Keratinocyte (primary cell): ENCODE results near the gene SCO1. TPM values are rescaled to one million over a fixed set of nuclear protein-coding genes. Genes with fewer than 3 reads are reported as not detected.

Experiments used
- DNase-seq: peaks from one replicate; pipeline ENCODE4 v3.0.0-alpha.2; 2011; ENCODE audit warnings: low read depth, missing footprints, low spot score
- FAIRE-seq: peaks from 2 replicates; lab custom pipeline; 2011; peaks lifted over from hg19 to GRCh38; lab: Jason Lieb, UNC
- H2AFZ ChIP-seq: 2 replicates; pipeline ENCODE4 v1.6.0; 2012; ENCODE audit warnings: low read length, control low read depth, inconsistent platforms; ENCODE audit not compliant: control insufficient read depth
- H3K27ac ChIP-seq: 2 replicates; pipeline ENCODE4 v1.5.1; 2011; ENCODE audit warnings: low read length; ENCODE audit not compliant: control insufficient read depth, insufficient read depth
- H3K27me3 ChIP-seq: 3 replicates; pipeline ENCODE4 v1.6.0; 2011; ENCODE audit warnings: low read length; ENCODE audit not compliant: control insufficient read depth, insufficient read depth; ENCODE audit errors: extremely low read depth
- H3K36me3 ChIP-seq, 2 experiments: 2 replicates in 1 of 2; 3 replicates in 1 of 2; pipeline ENCODE4 v1.5.1; 2011; ENCODE audit warnings: low read length in 2 of 2, mild to moderate bottlenecking in 1 of 2; ENCODE audit not compliant: control insufficient read depth in 2 of 2, insufficient read depth in 2 of 2; ENCODE audit errors: extremely low read depth in 1 of 2
- H3K4me1 ChIP-seq: 3 replicates; pipeline ENCODE4 v1.5.1; 2011; ENCODE audit warnings: low read length; ENCODE audit not compliant: control insufficient read depth, insufficient read depth; ENCODE audit errors: extremely low read depth
- H3K4me2 ChIP-seq: 3 replicates; pipeline ENCODE4 v1.6.0; 2011; ENCODE audit warnings: low read depth, low read length; ENCODE audit not compliant: control insufficient read depth, insufficient read depth; ENCODE audit errors: extremely low read depth
- H3K4me3 ChIP-seq, 3 experiments: fragments of 200-600 bp in 1 of 3; sonication (generic) in 1 of 3; 2 replicates in 2 of 3; 3 replicates in 1 of 3; pipeline ENCODE4 v1.5.1; 2011 to 2016; ENCODE audit warnings: low read length in 3 of 3, mild to moderate bottlenecking in 3 of 3, control low read depth in 2 of 3, inconsistent platforms in 1 of 3, low read depth in 1 of 3, mixed read lengths in 1 of 3, mixed run types in 1 of 3, moderate library complexity in 1 of 3; ENCODE audit not compliant: control insufficient read depth in 2 of 3, insufficient read depth in 2 of 3; ENCODE audit errors: extremely low read depth in 1 of 3
- H3K79me2 ChIP-seq: 2 replicates; pipeline ENCODE4 v1.6.0; 2012; ENCODE audit warnings: low read length; ENCODE audit not compliant: control insufficient read depth, insufficient read depth
- H3K9ac ChIP-seq: 3 replicates; pipeline ENCODE4 v1.6.0; 2011; ENCODE audit warnings: low read length; ENCODE audit not compliant: control insufficient read depth, insufficient read depth; ENCODE audit errors: extremely low read depth
- H3K9me1 ChIP-seq: 3 replicates; pipeline ENCODE4 v1.6.0; 2011; ENCODE audit warnings: low read length; ENCODE audit not compliant: control insufficient read depth, insufficient read depth; ENCODE audit errors: extremely low read depth
- H3K9me3 ChIP-seq: 2 replicates; pipeline ENCODE4 v1.5.1; 2012; ENCODE audit warnings: low read depth, low read length; ENCODE audit not compliant: control insufficient read depth
- H4K20me1 ChIP-seq: 3 replicates; pipeline ENCODE4 v1.6.0; 2011; ENCODE audit warnings: low read length; ENCODE audit not compliant: control insufficient read depth, insufficient read depth; ENCODE audit errors: extremely low read depth
- CTCF ChIP-seq, 3 experiments: IDR thresholded peaks in 1 of 3; conservative IDR thresholded peaks in 1 of 3; optimal IDR thresholded peaks in 1 of 3; 2 replicates in 2 of 3; 3 replicates in 1 of 3; pipeline versions ENCODE3 to v1.5.1; 2011; ENCODE audit warnings: low read length in 3 of 3, mild to moderate bottlenecking in 3 of 3, moderate library complexity in 2 of 3, control low read depth in 1 of 3, inconsistent platforms in 1 of 3; ENCODE audit not compliant: insufficient read depth in 2 of 3; ENCODE audit errors: extremely low read depth in 1 of 3
- EZH2 ChIP-seq: IDR thresholded peaks from one replicate; pipeline ENCODE4 v1.6.1; 2012; ENCODE audit warnings: inconsistent platforms, mild to moderate bottlenecking, low read length, moderate library complexity
- dilution Hi-C: fragments of 300-500 bp; cut with MboI; formaldehyde crosslinking; loops from one replicate; pipeline ENCODE4 v1.7.0; 2020; ENCODE audit warnings: low sequenced_read_pairs; ENCODE audit not compliant: extremely low pct_ligation_motif_present
- polyA plus RNA-seq, 5 experiments: library from polyadenylated mRNA; depleted of rRNA in 3 of 5; stranded (reverse) in 3 of 5; stranded (forward) in 1 of 5; unstranded in 1 of 5; fragments of >200 nt; gene quantifications; 1 replicate in 1 of 5; 2 replicates in 3 of 5; 3 replicates in 1 of 5; pipeline versions ENCODE4 v1.2.1 to v1.2.3, GENCODE V29; 2011 to 2012; ENCODE audit warnings: missing spikeins in 2 of 5, low read depth in 1 of 5, low replicate concordance in 1 of 5

The SCO1 gene
- polyA plus RNA-seq, 1 donor (not counting 4 experiments of a cell fraction or from before 2014, with no cell fraction given): 28.3 TPM

- TF ChIP-seq CTCF (optimal IDR thresholded peaks at IDR 0.05 in 1 of 3, IDR thresholded peaks at IDR 0.05 in 1 of 3, conservative IDR thresholded peaks at IDR 0.05 in 1 of 3; ENCODE audit: extremely low read depth in 1 of 3, insufficient read depth in 2 of 3, low read length in 3 of 3) (no peak), EZH2 (no peak)
- no peak overlapping the region for H2AFZ ChIP-seq
- dilution Hi-C loops: no loop called here
- peaks cover 11 to 19% of the 10 kb centered on the region in 2 experiments for H3K36me3 ChIP-seq
- H3K9ac ChIP-seq: no peak overlapping the region
- H4K20me1 ChIP-seq: no peaks in the 10 kb centered on the region
- H3K9me1 ChIP-seq: no peaks in the 10 kb centered on the region
- H3K27me3 ChIP-seq: no peaks in the 10 kb centered on the region
- H3K4me2 ChIP-seq: no peak overlapping the region
- DNase-seq: no peak
- peaks cover 39% of the 10 kb centered on the region for H3K79me2 ChIP-seq
- H3K9me3 ChIP-seq: no peaks in the 10 kb centered on the region
- no peak overlapping the region for H3K27ac ChIP-seq
- no peaks in the 10 kb centered on the region for H3K4me1 ChIP-seq
- no peak overlapping the region for H3K4me3 ChIP-seq
- FAIRE-seq: no peak
Measured at GRCh38 chr17:10687499-10687898, 9.8 kb downstream of the SCO1 start.

GRCh38 chr17:10683853-10684252 lies 13.5 kb downstream of the SCO1 start:
- dilution Hi-C loops: no loop called here
- Histone ChIP-seq H4K20me1 (no peaks in the 10 kb centered on the region), H3K27ac (no peak overlapping the region), H3K4me2 (no peak overlapping the region), H2AFZ (no peak overlapping the region), H3K9me3 (no peaks in the 10 kb centered on the region), H3K4me3 (no peak overlapping the region), H3K79me2 (peaks cover 9% of the 10 kb centered on the region), H3K9me1 (no peaks in the 10 kb centered on the region), H3K4me1 (no peaks in the 10 kb centered on the region), H3K27me3 (no peaks in the 10 kb centered on the region), H3K9ac (no peak overlapping the region), H3K36me3 (peaks cover 9 to 12% of the 10 kb centered on the region in 2 experiments)
- DNase-seq (no peak), FAIRE-seq (no peak)
- TF ChIP-seq CTCF (optimal IDR thresholded peaks at IDR 0.05 in 1 of 3, IDR thresholded peaks at IDR 0.05 in 1 of 3, conservative IDR thresholded peaks at IDR 0.05 in 1 of 3; ENCODE audit: extremely low read depth in 1 of 3, insufficient read depth in 2 of 3, low read length in 3 of 3) (peak in 2 of 3 experiments; percentile 55 to 57), EZH2 (no peak)
